SK-N-SH (cell line): ENCODE data around the gene FRMD6. TPM values are rescaled to one million over a fixed set of nuclear protein-coding genes. Genes with fewer than 3 reads are reported as not detected.

Source experiments
- CTCF ChIA-PET: fragments of 300-600, 350-600 bp; formaldehyde crosslinking; extraction: SDS; loops from one replicate; lab custom pipeline; 2021; lab: Yijun Ruan, JAX
- POLR2A ChIA-PET: fragments of 350-600 bp; sonication (Branson Sonifier 250); formaldehyde crosslinking; extraction: SDS; loops from one replicate; lab custom pipeline; 2020; ENCODE audit warnings: antibody characterized with exemption, inconsistent platforms; lab: Yijun Ruan, JAX
- DNase-seq: peaks from one replicate; pipeline ENCODE4 v3.0.0; 2012
- H2AFZ ChIP-seq: fragments of 200-600 bp; sonication (generic); 2 replicates; pipeline ENCODE4 v1.8.1; 2016; ENCODE audit warnings: antibody characterized with exemption, mild to moderate bottlenecking, low read depth
- H3F3A ChIP-seq: fragments of 200-600 bp; sonication (generic); replicated peaks from 2 replicates; pipeline ENCODE3; 2016; ENCODE audit warnings: antibody characterized with exemption, mild to moderate bottlenecking; ENCODE audit not compliant: insufficient read depth
- H3K27ac ChIP-seq, 2 experiments: fragments of 200-500 bp in 1 of 2; fragments of 200-600 bp in 1 of 2; sonication (Bioruptor generic) in 1 of 2; sonication (generic), shearing (Covaris generic) in 1 of 2; 2 replicates each; pipeline versions ENCODE4 v1.5.1 to v1.6.1; 2014 to 2016; ENCODE audit warnings: low read depth in 2 of 2, inconsistent platforms in 1 of 2, low read length in 1 of 2, mild to moderate bottlenecking in 1 of 2, mixed read lengths in 1 of 2
- H3K27me3 ChIP-seq: fragments of 200-600 bp; sonication (generic), shearing (Covaris generic); 2 replicates; pipeline ENCODE4 v1.6.1; 2016; ENCODE audit warnings: mixed run types; ENCODE audit not compliant: insufficient read depth
- H3K36me3 ChIP-seq, 2 experiments: fragments of 200-500 bp in 1 of 2; fragments of 200-600 bp in 1 of 2; sonication (Bioruptor generic) in 1 of 2; sonication (generic) in 1 of 2; replicated peaks in 1 of 2; 2 replicates each; pipeline versions ENCODE3 to v1.5.1; 2014 to 2016; ENCODE audit warnings: low read length in 1 of 2, mild to moderate bottlenecking in 1 of 2; ENCODE audit not compliant: insufficient read depth in 2 of 2, control insufficient read depth in 1 of 2
- H3K4me1 ChIP-seq, 2 experiments: fragments of 200-500 bp in 1 of 2; fragments of 200-600 bp in 1 of 2; sonication (Bioruptor generic) in 1 of 2; sonication (generic), shearing (Covaris generic) in 1 of 2; 2 replicates each; pipeline versions ENCODE4 v1.5.1 to v1.6.1; 2014 to 2016; ENCODE audit warnings: low read depth in 1 of 2, low read length in 1 of 2, mixed run types in 1 of 2; ENCODE audit not compliant: insufficient read depth in 2 of 2, control insufficient read depth in 1 of 2
- H3K4me2 ChIP-seq: fragments of 200-600 bp; sonication (generic), shearing (Covaris generic); 2 replicates; pipeline ENCODE4 v1.6.1; 2017; ENCODE audit warnings: mixed run types
- H3K4me3 ChIP-seq, 2 experiments: fragments of 200-500 bp in 1 of 2; fragments of 200-600 bp in 1 of 2; sonication (Bioruptor generic) in 1 of 2; sonication (generic), shearing (Covaris generic) in 1 of 2; 2 replicates each; pipeline versions ENCODE4 v1.5.1 to v1.8.1; 2014 to 2016; ENCODE audit warnings: low read depth in 2 of 2, inconsistent platforms in 1 of 2, low read length in 1 of 2, mild to moderate bottlenecking in 1 of 2, mixed read lengths in 1 of 2, moderate library complexity in 1 of 2
- H3K79me2 ChIP-seq: fragments of 200-600 bp; sonication (generic); 2 replicates; pipeline ENCODE4 v1.8.1; 2017; ENCODE audit warnings: mild to moderate bottlenecking; ENCODE audit not compliant: insufficient read depth
- H3K9ac ChIP-seq: fragments of 200-600 bp; sonication (generic); 2 replicates; pipeline ENCODE4 v1.6.1; 2017; ENCODE audit warnings: mixed run types
- H3K9me2 ChIP-seq: fragments of 200-600 bp; sonication (generic); 2 replicates; pipeline ENCODE4 v1.6.1; 2017; ENCODE audit warnings: mixed run types
- H3K9me3 ChIP-seq: fragments of 200-600 bp; sonication (generic); 2 replicates; pipeline ENCODE4 v1.6.1; 2017; ENCODE audit warnings: mixed run types, mild to moderate bottlenecking, moderate library complexity
- H4K20me1 ChIP-seq: fragments of 200-600 bp; sonication (generic); 2 replicates; pipeline ENCODE4 v1.6.1; 2017; ENCODE audit warnings: mild to moderate bottlenecking, mixed run types; ENCODE audit not compliant: insufficient read depth
- EP300 ChIP-seq, 2 experiments: IDR thresholded peaks; 2 replicates each; pipeline versions ENCODE4 v1.4.0 to v1.6.1; 2012; ENCODE audit warnings: borderline replicate concordance in 1 of 2, low read depth in 1 of 2, low read length in 1 of 2
- FOXJ3 ChIP-seq: sonication (generic); formaldehyde crosslinking; IDR thresholded peaks from 2 replicates; pipeline ENCODE4 v1.5.1; 2020; ENCODE audit warnings: mild to moderate bottlenecking, missing genetic modification reagents
- GATA2 ChIP-seq: sonication (generic); formaldehyde crosslinking; IDR thresholded peaks from 2 replicates; pipeline ENCODE4 v1.5.0; 2020; ENCODE audit warnings: mild to moderate bottlenecking, missing genetic modification reagents
- IRF3 ChIP-seq: fragments of 150-350 bp; IDR thresholded peaks from 2 replicates; pipeline ENCODE4 v1.6.1; 2016; ENCODE audit warnings: mild to moderate bottlenecking, low read depth, low read length
- JUND ChIP-seq: IDR thresholded peaks from 2 replicates; pipeline ENCODE4 v1.4.0; 2012
- MAX ChIP-seq: IDR thresholded peaks from 2 replicates; pipeline ENCODE4 v1.4.0; 2012; ENCODE audit warnings: low read depth
- MXI1 ChIP-seq: IDR thresholded peaks from 2 replicates; pipeline ENCODE4 v1.6.1; 2012; ENCODE audit warnings: mild to moderate bottlenecking, low read depth, low read length, improper control_type of control experiment
- NFIC ChIP-seq: IDR thresholded peaks from 2 replicates; pipeline ENCODE4 v1.4.0; 2012; ENCODE audit warnings: borderline replicate concordance
- NRF1 ChIP-seq: IDR thresholded peaks from 2 replicates; pipeline ENCODE4 v1.6.1; 2012; ENCODE audit warnings: low read depth, mild to moderate bottlenecking, low read length
- RAD21 ChIP-seq: IDR thresholded peaks from 2 replicates; pipeline ENCODE4 v1.6.1; 2012; ENCODE audit warnings: mild to moderate bottlenecking, low read length
- RXRA ChIP-seq: IDR thresholded peaks from 2 replicates; pipeline ENCODE4 v1.4.0; 2012; ENCODE audit warnings: low read depth, mild to moderate bottlenecking, borderline replicate concordance
- SIN3A ChIP-seq: IDR thresholded peaks from 2 replicates; pipeline ENCODE4 v1.6.1; 2012; ENCODE audit warnings: low read depth, mild to moderate bottlenecking, low read length, moderate library complexity, borderline replicate concordance
- TAF1 ChIP-seq: IDR thresholded peaks from 2 replicates; pipeline ENCODE4 v1.6.1; 2012; ENCODE audit warnings: low read depth, mild to moderate bottlenecking, low read length, moderate library complexity, borderline replicate concordance
- TCF12 ChIP-seq: IDR thresholded peaks from 2 replicates; pipeline ENCODE4 v1.4.0; 2012
- WGBS: methylation state at CpG from one replicate; pipeline ENCODE4 v1.1.6; 2017; ENCODE audit warnings: low lambda C conversion rate; 5-methylcytosine and 5-hydroxymethylcytosine counted together
- polyA plus RNA-seq, 3 experiments: library from polyadenylated mRNA; depleted of rRNA; stranded (reverse); fragments of >200 nt; gene quantifications; 2 replicates each; pipeline ENCODE4 v1.2.3, GENCODE V29; 2012
- TF ChIP-seq, protein P1 (sequence below): IDR thresholded peaks from 2 replicates; pipeline ENCODE4; 2012
- TF ChIP-seq, protein P2 (sequence below): fragments of 200-600 bp; sonication (generic); IDR thresholded peaks from 2 replicates; pipeline ENCODE4 v1.6.1; 2017; ENCODE audit warnings: antibody characterized with exemption, mild to moderate bottlenecking, moderate library complexity

FRMD6 gene
- polyA plus RNA-seq, 1 of the 3 experiments (the other 2 are of a cell fraction), result 147 TPM

DNA sequence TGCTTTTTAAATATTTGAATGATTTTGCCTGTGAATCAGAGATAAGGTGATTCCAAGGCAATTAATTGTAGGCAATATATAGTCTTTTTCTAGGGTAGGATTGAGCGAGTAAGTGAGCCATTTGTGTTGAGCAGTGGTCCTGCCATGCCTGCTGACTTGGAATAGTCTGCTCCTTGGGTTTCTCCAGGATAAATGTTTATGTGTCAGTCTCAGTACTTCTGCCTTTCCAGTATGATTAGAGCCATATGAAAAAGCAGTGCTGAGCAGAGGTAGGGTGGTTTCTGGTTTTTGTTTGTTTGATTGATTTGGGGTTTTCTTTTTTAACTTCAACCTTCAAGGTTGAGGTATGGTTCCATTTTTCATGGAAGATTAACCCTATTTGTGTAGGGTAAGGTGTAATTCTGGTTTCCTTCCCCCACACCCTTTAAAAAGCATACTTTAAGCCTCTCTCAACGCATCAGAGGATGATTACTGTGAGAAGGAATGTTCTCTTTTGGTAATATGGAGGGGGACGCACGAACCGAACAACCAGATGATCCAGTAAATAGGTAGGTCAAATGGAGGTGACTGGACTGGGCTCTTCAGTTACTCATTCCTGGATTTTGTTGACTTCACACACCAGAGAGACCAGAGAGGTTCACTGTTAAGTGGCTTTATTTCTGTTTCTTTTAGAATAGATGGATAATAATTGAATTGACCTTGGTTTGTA, 22.7 kb downstream of the FRMD6 start (continued):
- TF ChIP-seq TAF1 (no peak), MXI1 (no peak), IRF3 (no peak)
- TF ChIP-seq, protein P1, sequence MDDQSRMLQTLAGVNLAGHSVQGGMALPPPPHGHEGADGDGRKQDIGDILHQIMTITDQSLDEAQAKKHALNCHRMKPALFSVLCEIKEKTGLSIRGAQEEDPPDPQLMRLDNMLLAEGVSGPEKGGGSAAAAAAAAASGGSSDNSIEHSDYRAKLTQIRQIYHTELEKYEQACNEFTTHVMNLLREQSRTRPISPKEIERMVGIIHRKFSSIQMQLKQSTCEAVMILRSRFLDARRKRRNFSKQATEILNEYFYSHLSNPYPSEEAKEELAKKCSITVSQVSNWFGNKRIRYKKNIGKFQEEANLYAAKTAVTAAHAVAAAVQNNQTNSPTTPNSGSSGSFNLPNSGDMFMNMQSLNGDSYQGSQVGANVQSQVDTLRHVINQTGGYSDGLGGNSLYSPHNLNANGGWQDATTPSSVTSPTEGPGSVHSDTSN, result no peak

- ChIA-PET CTCF (interaction anchor here (1.1 to 2.0 kb wide), 3 partner anchors 17 to 105 kb away, joined by 3 to 9 read pairs (median 3); no protein-coding TSS in a partner anchor), POLR2A (no interaction called here)
- H2AFZ ChIP-seq, result no peak overlapping the region
Measured at GRCh38 chr14:51676549-51676948, 24.8 kb downstream of the FRMD6 start.

DNA sequence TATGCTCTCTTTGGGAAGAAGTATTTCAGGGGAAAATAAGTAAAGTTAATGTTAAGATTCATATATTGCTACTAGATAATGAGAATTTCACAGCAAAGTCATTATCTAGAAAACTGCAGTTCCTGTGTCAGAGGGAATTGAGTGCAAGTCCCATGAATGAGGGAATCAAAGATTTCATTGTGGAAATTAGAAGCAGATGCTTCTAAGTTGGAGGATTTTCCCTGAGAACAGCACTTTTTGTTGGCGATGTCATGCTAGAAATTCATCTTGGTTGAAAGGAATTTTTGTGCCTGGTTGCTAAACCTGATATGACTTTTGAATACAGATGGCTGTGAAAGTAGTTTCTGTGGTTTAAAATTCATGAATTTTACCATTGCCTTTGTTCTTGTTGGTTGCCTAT, 25.6 kb downstream of the FRMD6 start:
- H3K27me3 ChIP-seq, result no peaks in the 10 kb centered on the region
- no peak overlapping the region for H3K9ac ChIP-seq
- 30% methylated on average over 1 of the region's 1 CpG for WGBS
- H3K4me2 ChIP-seq, result peak overlapping the region; percentile 33
- no peaks in the 10 kb centered on the region for H3K9me3 ChIP-seq
- peaks cover 13 to 70% of the 10 kb centered on the region in 2 experiments for H3K36me3 ChIP-seq
- H3F3A ChIP-seq, result peaks cover 69% of the 10 kb centered on the region
- peak; percentile 85 for TF ChIP-seq TCF12
- no peak for TF ChIP-seq MAX
- no peak for TF ChIP-seq NRF1
- TF ChIP-seq, protein P1, result peak; percentile 29; the same call in 1 of the 2 replicates
- TF ChIP-seq RXRA, result no peak
- no peak for TF ChIP-seq RAD21
- TF ChIP-seq, protein P2, sequence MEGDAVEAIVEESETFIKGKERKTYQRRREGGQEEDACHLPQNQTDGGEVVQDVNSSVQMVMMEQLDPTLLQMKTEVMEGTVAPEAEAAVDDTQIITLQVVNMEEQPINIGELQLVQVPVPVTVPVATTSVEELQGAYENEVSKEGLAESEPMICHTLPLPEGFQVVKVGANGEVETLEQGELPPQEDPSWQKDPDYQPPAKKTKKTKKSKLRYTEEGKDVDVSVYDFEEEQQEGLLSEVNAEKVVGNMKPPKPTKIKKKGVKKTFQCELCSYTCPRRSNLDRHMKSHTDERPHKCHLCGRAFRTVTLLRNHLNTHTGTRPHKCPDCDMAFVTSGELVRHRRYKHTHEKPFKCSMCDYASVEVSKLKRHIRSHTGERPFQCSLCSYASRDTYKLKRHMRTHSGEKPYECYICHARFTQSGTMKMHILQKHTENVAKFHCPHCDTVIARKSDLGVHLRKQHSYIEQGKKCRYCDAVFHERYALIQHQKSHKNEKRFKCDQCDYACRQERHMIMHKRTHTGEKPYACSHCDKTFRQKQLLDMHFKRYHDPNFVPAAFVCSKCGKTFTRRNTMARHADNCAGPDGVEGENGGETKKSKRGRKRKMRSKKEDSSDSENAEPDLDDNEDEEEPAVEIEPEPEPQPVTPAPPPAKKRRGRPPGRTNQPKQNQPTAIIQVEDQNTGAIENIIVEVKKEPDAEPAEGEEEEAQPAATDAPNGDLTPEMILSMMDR, result no peak
- 0 out of 2 replicates have a peak, but pooled peaks have one; percentile 7 for TF ChIP-seq MXI1
- TF ChIP-seq JUND, result 0 out of 2 replicates have a peak, but pooled peaks have one; percentile 6
- TF ChIP-seq GATA2 (CRISPR knock-in tag), result no peak
- 0 out of 2 replicates have a peak, but pooled peaks have one; percentile 19 for TF ChIP-seq SIN3A
- no peak for TF ChIP-seq NFIC
- TF ChIP-seq FOXJ3 (CRISPR knock-in tag), result no peak
- peak in 1 of 2 experiments; percentile 21; a peak in 1 of 4 replicates for TF ChIP-seq EP300 (IDR thresholded peaks at IDR 0.05; ENCODE audit: borderline replicate concordance in 1 of 2, low read depth in 1 of 2, low read length in 1 of 2)
- H3K4me1 ChIP-seq, result peaks cover 40 to 68% of the 10 kb centered on the region in 2 experiments
- H3K9me2 ChIP-seq, result no peaks in the 10 kb centered on the region
- no peak overlapping the region for H3K4me3 ChIP-seq
- H4K20me1 ChIP-seq, result peaks cover 100% of the 10 kb centered on the region
- H3K27ac ChIP-seq, result peak overlapping the region; percentile 63 to 65
- H2AFZ ChIP-seq, result no peak overlapping the region
- DNase-seq, result peak; percentile 18
- H3K79me2 ChIP-seq, result peaks cover 100% of the 10 kb centered on the region
- CTCF ChIA-PET, result interaction anchor here (1.1 to 2.0 kb wide), 3 partner anchors 18 to 104 kb away, joined by 3 to 9 read pairs (median 3); no protein-coding TSS in a partner anchor
- POLR2A ChIA-PET, result no interaction called here

More at GRCh38 chr14:51676549-51676948, 24.8 kb downstream of the FRMD6 start:
- peaks cover 18 to 73% of the 10 kb centered on the region in 2 experiments for H3K36me3 ChIP-seq
- H3K79me2 ChIP-seq, result peaks cover 100% of the 10 kb centered on the region
- no peak overlapping the region for H3K9ac ChIP-seq
- DNase-seq, result no peak
- peaks cover 69% of the 10 kb centered on the region for H3F3A ChIP-seq
- no peaks in the 10 kb centered on the region for H3K9me2 ChIP-seq
- peak overlapping the region; percentile 33; the same call in 1 of the 2 replicates for H3K4me2 ChIP-seq
- H3K4me1 ChIP-seq, result peaks cover 37 to 61% of the 10 kb centered on the region in 2 experiments
- TF ChIP-seq TCF12, result no peak; the same call in 1 of the 2 replicates
- H3K4me3 ChIP-seq, result no peak overlapping the region
- no peaks in the 10 kb centered on the region for H3K9me3 ChIP-seq
- no peaks in the 10 kb centered on the region for H3K27me3 ChIP-seq
- peaks cover 100% of the 10 kb centered on the region for H4K20me1 ChIP-seq
- peak overlapping the region; percentile 63 to 65 for H3K27ac ChIP-seq
